ENCODE data around the gene NRG2.

The NRG2 gene

GRCh38 chr5:139842321-139842720, 200.8 kb downstream of the NRG2 start:
- Histone ChIP-seq H3K4me1 (ENCODE audit: control insufficient read depth in 1 of 2, insufficient read depth in 2 of 2, low read length in 2 of 2) (no peaks in the 10 kb centered on the region), H3K9me3 (ENCODE audit: control insufficient read depth in 1 of 2, low read length in 2 of 2) (no peaks in the 10 kb centered on the region), H3K27ac (ENCODE audit: low read length) (no peak overlapping the region), H3K4me3 (ENCODE audit: low read depth in 1 of 2, low read length in 2 of 2) (no peak overlapping the region), H3K36me3 (ENCODE audit: control insufficient read depth in 1 of 2, insufficient read depth in 2 of 2, low read length in 2 of 2) (no peaks in the 10 kb centered on the region), H3K27me3 (ENCODE audit: low read depth, low read length) (no peaks in the 10 kb centered on the region)

GRCh38 chr5:139841549-139841948, 201.6 kb downstream of the NRG2 start:
- H3K27ac ChIP-seq (ENCODE audit: low read length) = no peak overlapping the region
- H3K9me3 ChIP-seq (ENCODE audit: control insufficient read depth in 1 of 2, low read length in 2 of 2) = no peaks in the 10 kb centered on the region
- no peaks in the 10 kb centered on the region for H3K27me3 ChIP-seq (ENCODE audit: low read depth, low read length)
- H3K36me3 ChIP-seq (ENCODE audit: control insufficient read depth in 1 of 2, insufficient read depth in 2 of 2, low read length in 2 of 2) = no peaks in the 10 kb centered on the region
- H3K4me3 ChIP-seq (ENCODE audit: low read depth in 1 of 2, low read length in 2 of 2) = no peak overlapping the region
- no peaks in the 10 kb centered on the region for H3K4me1 ChIP-seq (ENCODE audit: control insufficient read depth in 1 of 2, insufficient read depth in 2 of 2, low read length in 2 of 2)

DNA sequence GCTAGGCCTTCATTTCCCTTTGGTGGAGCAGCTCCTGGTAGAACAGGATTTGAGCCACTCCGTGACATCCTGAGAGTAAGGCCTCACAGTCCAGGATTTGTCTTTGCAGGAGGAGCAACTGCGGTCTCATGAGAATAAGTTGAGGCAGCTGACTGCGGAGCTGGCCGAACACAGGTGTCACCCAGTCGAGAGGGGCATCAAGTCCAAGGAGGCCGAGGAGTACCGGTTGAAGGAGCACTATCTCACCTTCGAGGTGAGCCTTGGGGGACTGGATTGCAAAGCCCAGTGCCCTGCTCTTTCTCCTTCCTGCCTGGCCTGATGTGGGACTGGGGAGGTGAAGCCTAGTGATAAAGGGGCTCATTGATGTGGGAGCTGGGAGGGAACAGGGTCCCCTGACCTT, 203.2 kb downstream of the NRG2 start:
- H3K36me3 ChIP-seq (ENCODE audit: control insufficient read depth in 1 of 2, insufficient read depth in 2 of 2, low read length in 2 of 2) = no peaks in the 10 kb centered on the region
- H3K4me1 ChIP-seq (ENCODE audit: control insufficient read depth in 1 of 2, insufficient read depth in 2 of 2, low read length in 2 of 2) = no peaks in the 10 kb centered on the region
- H3K27me3 ChIP-seq (ENCODE audit: low read depth, low read length) = no peaks in the 10 kb centered on the region
- H3K27ac ChIP-seq (ENCODE audit: low read length) = no peak overlapping the region
- no peaks in the 10 kb centered on the region for H3K9me3 ChIP-seq (ENCODE audit: control insufficient read depth in 1 of 2, low read length in 2 of 2)
- no peak overlapping the region for H3K4me3 ChIP-seq (ENCODE audit: low read depth in 1 of 2, low read length in 2 of 2)

DNA sequence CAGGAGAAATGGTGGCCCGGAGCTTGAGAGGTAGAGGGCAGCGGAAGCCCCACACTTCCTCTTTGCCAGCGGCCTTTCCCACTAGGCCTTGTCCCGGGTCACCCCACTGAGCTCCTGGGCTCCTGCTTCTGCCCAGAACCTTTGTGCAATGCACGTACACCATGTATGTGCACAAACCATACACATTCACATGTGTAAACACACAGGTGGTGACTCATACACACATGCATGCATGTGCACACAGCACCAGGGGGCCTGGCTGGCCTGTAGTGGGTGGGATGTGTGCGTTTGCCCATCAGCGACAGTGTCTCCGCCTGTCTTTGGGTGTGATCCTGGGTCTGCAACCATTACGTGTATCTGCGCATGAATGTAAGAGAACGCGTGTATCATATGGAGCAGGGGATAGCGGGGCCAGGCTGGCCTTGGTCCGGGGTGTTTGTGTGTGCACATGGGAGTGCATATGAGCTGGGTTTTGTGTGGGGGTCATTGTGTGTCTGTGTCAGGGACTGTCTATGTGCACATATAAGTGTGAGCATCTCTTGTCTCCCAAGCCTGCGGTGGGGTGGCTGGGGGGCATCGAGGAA, 203.8 kb downstream of the NRG2 start:
- H3K36me3 ChIP-seq (ENCODE audit: control insufficient read depth in 1 of 2, insufficient read depth in 2 of 2, low read length in 2 of 2) = no peaks in the 10 kb centered on the region
- H3K27me3 ChIP-seq (ENCODE audit: low read depth, low read length) = no peaks in the 10 kb centered on the region
- no peak overlapping the region for H3K27ac ChIP-seq (ENCODE audit: low read length)
- H3K4me3 ChIP-seq (ENCODE audit: low read depth in 1 of 2, low read length in 2 of 2) = no peak overlapping the region
- no peaks in the 10 kb centered on the region for H3K4me1 ChIP-seq (ENCODE audit: control insufficient read depth in 1 of 2, insufficient read depth in 2 of 2, low read length in 2 of 2)
- no peaks in the 10 kb centered on the region for H3K9me3 ChIP-seq (ENCODE audit: control insufficient read depth in 1 of 2, low read length in 2 of 2)

DNA sequence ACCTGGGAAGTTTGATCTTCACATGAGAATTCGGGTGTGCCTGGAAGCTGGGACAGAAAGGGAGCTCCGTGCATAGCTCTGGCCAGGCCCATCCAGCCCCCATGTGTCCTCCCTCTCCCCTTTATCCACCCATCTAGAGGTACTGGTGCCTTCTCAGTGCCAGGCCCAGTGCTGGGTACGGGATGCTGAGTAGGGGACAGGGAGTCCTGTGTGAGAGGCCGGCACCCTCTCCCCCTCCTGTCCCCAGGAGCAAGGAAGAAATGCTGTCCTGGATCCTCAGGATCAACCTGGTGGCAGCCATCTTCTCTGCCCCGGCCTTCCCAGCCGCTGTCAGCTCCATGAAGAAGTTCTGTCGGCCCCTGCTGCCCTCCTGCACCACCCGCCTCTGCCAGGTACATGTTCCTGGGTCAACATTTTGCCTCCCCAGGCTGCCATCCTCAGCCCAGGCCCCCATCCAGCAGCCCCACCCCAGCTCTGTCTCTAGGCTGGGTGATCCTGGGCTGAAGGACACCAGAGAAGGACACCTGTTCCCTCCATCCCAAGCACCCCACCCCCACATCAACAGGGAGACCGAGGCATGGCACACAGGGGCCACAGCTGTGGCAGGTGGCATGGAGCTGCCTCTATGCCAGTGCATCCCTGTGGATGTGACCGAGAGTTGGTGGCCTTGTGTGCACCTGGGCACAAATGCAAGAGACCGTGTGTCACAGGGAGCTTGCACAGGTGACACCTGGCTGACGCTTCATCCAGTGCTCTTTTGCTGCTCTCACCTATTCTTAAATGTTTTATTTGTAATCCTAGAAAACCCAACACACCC, 204.5 kb downstream of the NRG2 start:
- H3K27me3 ChIP-seq (ENCODE audit: low read depth, low read length) = no peaks in the 10 kb centered on the region
- H3K27ac ChIP-seq (ENCODE audit: low read length) = no peak overlapping the region
- no peak overlapping the region for H3K4me3 ChIP-seq (ENCODE audit: low read depth in 1 of 2, low read length in 2 of 2)
- no peaks in the 10 kb centered on the region for H3K9me3 ChIP-seq (ENCODE audit: control insufficient read depth in 1 of 2, low read length in 2 of 2)
- H3K36me3 ChIP-seq (ENCODE audit: control insufficient read depth in 1 of 2, insufficient read depth in 2 of 2, low read length in 2 of 2) = no peaks in the 10 kb centered on the region
- no peaks in the 10 kb centered on the region for H3K4me1 ChIP-seq (ENCODE audit: control insufficient read depth in 1 of 2, insufficient read depth in 2 of 2, low read length in 2 of 2)

DNA sequence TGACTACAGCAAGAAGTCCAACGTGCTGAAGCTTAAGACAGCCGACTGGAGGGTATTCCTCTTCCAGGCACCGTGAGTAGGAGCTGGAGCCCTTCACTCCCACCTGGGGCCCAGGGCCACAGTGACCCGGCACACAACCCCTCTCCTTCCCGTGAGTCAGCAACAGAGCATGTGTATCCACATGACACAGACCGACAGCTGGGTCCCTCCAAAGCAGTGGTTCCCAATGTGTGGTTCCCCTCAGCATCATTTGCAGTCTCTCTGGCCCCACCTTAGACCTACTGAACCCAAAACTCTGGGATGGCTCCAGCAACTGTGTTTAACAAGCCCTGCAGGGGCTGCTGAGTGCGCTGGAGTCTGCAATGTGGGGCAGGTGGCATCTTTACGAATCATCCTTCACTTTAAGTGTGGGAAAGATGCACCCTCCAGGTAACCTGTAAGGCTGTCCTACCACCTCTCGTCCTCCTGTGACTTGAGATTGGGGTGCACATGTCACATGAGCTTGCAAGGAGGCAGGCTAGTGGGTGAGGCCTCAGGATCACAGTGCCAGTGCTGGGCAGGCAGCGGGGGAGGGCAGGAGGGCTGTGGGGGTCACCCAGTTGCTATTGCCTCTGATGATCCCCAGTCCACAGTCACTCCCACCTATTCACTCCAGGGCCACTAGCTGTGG, 205.3 kb downstream of the NRG2 start:
- Histone ChIP-seq H3K27me3 (ENCODE audit: low read depth, low read length) (no peaks in the 10 kb centered on the region), H3K36me3 (ENCODE audit: control insufficient read depth in 1 of 2, insufficient read depth in 2 of 2, low read length in 2 of 2) (no peaks in the 10 kb centered on the region), H3K27ac (ENCODE audit: low read length) (no peak overlapping the region), H3K4me1 (ENCODE audit: control insufficient read depth in 1 of 2, insufficient read depth in 2 of 2, low read length in 2 of 2) (no peaks in the 10 kb centered on the region), H3K4me3 (ENCODE audit: low read depth in 1 of 2, low read length in 2 of 2) (no peak overlapping the region), H3K9me3 (ENCODE audit: control insufficient read depth in 1 of 2, low read length in 2 of 2) (no peaks in the 10 kb centered on the region)

GRCh38 chr5:139836469-139837208, 206.5 kb downstream of the NRG2 start:
- H3K27ac ChIP-seq (ENCODE audit: low read length) = no peak overlapping the region
- no peaks in the 10 kb centered on the region for H3K36me3 ChIP-seq (ENCODE audit: control insufficient read depth in 1 of 2, insufficient read depth in 2 of 2, low read length in 2 of 2)
- no peaks in the 10 kb centered on the region for H3K9me3 ChIP-seq (ENCODE audit: control insufficient read depth in 1 of 2, low read length in 2 of 2)
- no peak overlapping the region for H3K4me3 ChIP-seq (ENCODE audit: low read depth in 1 of 2, low read length in 2 of 2)
- no peaks in the 10 kb centered on the region for H3K4me1 ChIP-seq (ENCODE audit: control insufficient read depth in 1 of 2, insufficient read depth in 2 of 2, low read length in 2 of 2)
- no peaks in the 10 kb centered on the region for H3K27me3 ChIP-seq (ENCODE audit: low read depth, low read length)

DNA sequence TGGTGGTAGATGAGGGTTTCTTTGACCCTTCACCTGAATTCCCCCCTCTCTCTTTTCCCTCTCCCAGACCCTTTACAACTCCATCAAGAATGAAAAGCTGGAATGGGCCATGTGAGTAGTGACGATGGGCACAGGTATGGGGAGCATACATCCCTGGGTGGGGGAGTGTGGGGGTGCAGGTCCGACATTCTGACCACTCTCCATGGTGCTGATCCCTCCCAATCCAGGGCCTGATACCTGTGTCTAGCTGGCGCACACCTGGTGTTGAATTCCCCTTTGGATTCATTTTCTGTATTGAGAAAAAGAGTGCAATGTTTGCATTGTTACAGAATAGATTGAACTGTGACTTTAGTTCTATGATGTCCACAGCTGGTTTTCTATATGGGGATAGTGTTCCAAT, 207.4 kb downstream of the NRG2 start:
- Histone ChIP-seq H3K4me3 (ENCODE audit: low read depth in 1 of 2, low read length in 2 of 2) (no peak overlapping the region), H3K27me3 (ENCODE audit: low read depth, low read length) (no peaks in the 10 kb centered on the region), H3K4me1 (ENCODE audit: control insufficient read depth in 1 of 2, insufficient read depth in 2 of 2, low read length in 2 of 2) (no peaks in the 10 kb centered on the region), H3K9me3 (ENCODE audit: control insufficient read depth in 1 of 2, low read length in 2 of 2) (no peaks in the 10 kb centered on the region), H3K36me3 (ENCODE audit: control insufficient read depth in 1 of 2, insufficient read depth in 2 of 2, low read length in 2 of 2) (no peaks in the 10 kb centered on the region), H3K27ac (ENCODE audit: low read length) (no peak overlapping the region)

DNA sequence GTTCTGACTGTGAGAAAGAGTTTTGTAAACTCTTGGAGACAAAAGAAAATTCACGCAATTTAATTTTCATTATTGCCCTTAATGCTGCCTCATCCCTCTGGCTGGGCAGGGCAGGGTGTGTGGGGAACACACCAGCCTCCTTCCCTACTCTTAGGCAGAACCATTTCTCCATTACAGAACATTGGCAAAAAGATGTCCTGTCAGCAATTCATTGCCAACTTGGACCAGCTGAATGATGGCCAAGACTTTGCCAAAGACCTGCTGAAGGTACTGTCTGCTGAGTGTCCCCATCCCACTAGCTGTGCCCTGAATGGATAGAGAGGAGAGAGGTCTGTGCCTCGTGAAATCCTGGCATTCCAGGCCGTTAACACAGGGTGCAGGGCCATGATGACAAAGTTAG, 209.6 kb downstream of the NRG2 start:
- no peaks in the 10 kb centered on the region for H3K9me3 ChIP-seq (ENCODE audit: control insufficient read depth in 1 of 2, low read length in 2 of 2)
- no peak overlapping the region for H3K27ac ChIP-seq (ENCODE audit: low read length)

GRCh38 chr5:139831624-139832023, 211.5 kb downstream of the NRG2 start:
- H3K4me1 ChIP-seq (ENCODE audit: control insufficient read depth in 1 of 2, insufficient read depth in 2 of 2, low read length in 2 of 2) = no peaks in the 10 kb centered on the region
- no peaks in the 10 kb centered on the region for H3K9me3 ChIP-seq (ENCODE audit: control insufficient read depth in 1 of 2, low read length in 2 of 2)
- H3K4me3 ChIP-seq (ENCODE audit: low read depth in 1 of 2, low read length in 2 of 2) = no peak overlapping the region
- no peaks in the 10 kb centered on the region for H3K36me3 ChIP-seq (ENCODE audit: control insufficient read depth in 1 of 2, insufficient read depth in 2 of 2, low read length in 2 of 2)
- no peaks in the 10 kb centered on the region for H3K27me3 ChIP-seq (ENCODE audit: low read depth, low read length)
- no peak overlapping the region for H3K27ac ChIP-seq (ENCODE audit: low read length)

More for the DNA sequence above, 209.6 kb downstream of the NRG2 start:
- Histone ChIP-seq H3K36me3 (ENCODE audit: control insufficient read depth in 1 of 2, insufficient read depth in 2 of 2, low read length in 2 of 2) (no peaks in the 10 kb centered on the region), H3K4me1 (ENCODE audit: control insufficient read depth in 1 of 2, insufficient read depth in 2 of 2, low read length in 2 of 2) (no peaks in the 10 kb centered on the region), H3K4me3 (ENCODE audit: low read depth in 1 of 2, low read length in 2 of 2) (no peak overlapping the region), H3K27me3 (ENCODE audit: low read depth, low read length) (no peaks in the 10 kb centered on the region)

DNA sequence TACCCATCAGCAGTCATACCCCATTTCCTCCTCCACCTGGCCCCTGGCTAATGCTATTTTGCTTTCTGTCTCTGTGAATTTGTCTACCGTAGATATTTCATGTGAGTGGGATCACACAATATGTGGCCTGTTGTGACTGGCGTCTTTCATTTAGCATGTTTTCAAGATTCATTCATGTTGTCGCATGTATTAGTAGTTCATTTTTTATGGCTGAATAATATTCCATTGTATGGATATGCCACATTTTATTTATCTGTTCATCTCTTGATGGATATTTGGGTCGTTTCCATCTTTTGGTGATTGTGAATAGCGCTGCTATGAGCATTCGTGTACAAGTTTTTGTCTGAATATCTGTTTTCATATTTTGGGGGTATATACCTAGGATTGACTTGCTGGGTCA, 213.6 kb downstream of the NRG2 start:
- Histone ChIP-seq H3K4me3 (ENCODE audit: low read depth in 1 of 2, low read length in 2 of 2) (no peak overlapping the region), H3K9me3 (ENCODE audit: control insufficient read depth in 1 of 2, low read length in 2 of 2) (no peaks in the 10 kb centered on the region), H3K27ac (ENCODE audit: low read length) (no peak overlapping the region)

More for the DNA sequence above, 213.6 kb downstream of the NRG2 start:
- no peaks in the 10 kb centered on the region for H3K27me3 ChIP-seq (ENCODE audit: low read depth, low read length)
- H3K36me3 ChIP-seq (ENCODE audit: control insufficient read depth in 1 of 2, insufficient read depth in 2 of 2, low read length in 2 of 2) = no peaks in the 10 kb centered on the region
- H3K4me1 ChIP-seq (ENCODE audit: control insufficient read depth in 1 of 2, insufficient read depth in 2 of 2, low read length in 2 of 2) = no peaks in the 10 kb centered on the region

Data from muscle layer of duodenum (tissue), 2 donors.